Measurements from ENCODE around the gene DPCD. TPM values are rescaled to one million over a fixed set of nuclear protein-coding genes. Genes with fewer than 3 reads are reported as not detected.

The DPCD gene
- total RNA-seq = 28.9 and 36.2 TPM in 2 replicates

DNA sequence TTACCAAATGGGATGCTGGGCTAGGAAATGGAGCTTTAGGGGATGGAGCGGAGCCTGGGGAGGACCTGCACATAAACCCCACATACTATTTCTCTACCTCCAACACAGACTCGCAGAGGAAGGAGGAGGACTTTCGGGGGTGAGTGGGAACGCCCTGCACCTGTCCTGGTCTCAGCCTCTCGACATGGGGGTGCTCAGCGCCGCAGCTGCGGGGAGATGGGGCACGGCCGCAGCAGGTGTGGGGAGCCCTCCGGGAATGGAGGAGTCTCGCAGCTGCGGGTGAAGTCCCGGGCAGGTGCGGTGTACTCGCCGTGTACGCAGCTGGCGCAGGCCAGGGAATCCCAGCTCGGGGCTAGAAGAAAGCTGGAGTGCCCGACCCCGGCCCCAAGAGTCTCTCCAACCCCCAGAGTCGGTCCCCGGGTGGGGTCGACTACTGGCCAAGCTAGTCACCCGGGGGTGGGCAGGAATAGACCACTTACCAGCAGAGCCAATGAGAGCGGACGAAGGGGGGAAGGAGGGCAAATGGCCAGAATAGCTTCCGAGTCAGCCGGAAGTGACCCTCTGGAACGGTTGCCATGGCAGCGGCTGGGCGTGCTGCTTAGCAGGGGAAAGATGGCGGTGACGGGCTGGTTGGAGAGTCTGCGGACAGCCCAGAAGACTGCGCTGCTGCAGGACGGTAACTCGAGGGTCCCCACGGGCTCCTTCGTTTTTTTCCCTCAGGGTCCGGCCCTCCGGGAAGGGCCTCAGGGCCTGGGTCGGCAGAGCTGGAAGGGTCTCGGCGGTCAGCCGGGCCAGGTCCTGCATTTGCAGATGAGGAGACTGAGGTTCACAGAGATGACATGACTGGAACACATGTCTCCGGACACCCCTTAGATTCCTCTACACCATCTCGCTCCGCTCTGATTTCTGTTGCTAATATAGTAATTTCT is at the start of gene DPCD, which contains the start of gene POLL:
Gene DPCD (plus strand): TSS at position 597 of the 929 bp plus-strand sequence. CDS start 16 bp downstream, at position 613.
Gene POLL (minus strand): TSS at position 533 of the 929 bp plus-strand sequence. CDS start 897 bp downstream, outside the sequence.
- Histone ChIP-seq H2AFZ (ENCODE audit: low read length) (peak within 1 kb of the TSS; percentile 85), H3K27ac (ENCODE audit: low read depth, low read length) (peak within 1 kb of the TSS; percentile 66), H4K20me1 (ENCODE audit: insufficient read depth, low read length) (peaks cover 1% of the 10 kb centered on the region), H3K36me3 (ENCODE audit: insufficient read depth, low read length) (peaks cover 14% of the 10 kb centered on the region), H3K4me3 (ENCODE audit: insufficient read depth, low read length) (peak within 1 kb of the TSS; percentile 95), H3K9me3 (ENCODE audit: low read depth, low read length) (no peaks in the 10 kb centered on the region), H3K4me1 (ENCODE audit: insufficient read depth, low read length) (peaks cover 19% of the 10 kb centered on the region), H3K79me2 (ENCODE audit: insufficient read depth, low read length) (peaks cover 26% of the 10 kb centered on the region), H3K27me3 (ENCODE audit: insufficient read depth, low read length) (no peaks in the 10 kb centered on the region), H3K4me2 (ENCODE audit: insufficient read depth, low read length) (peak within 1 kb of the TSS; percentile 99)
- TF ChIP-seq, protein P1, sequence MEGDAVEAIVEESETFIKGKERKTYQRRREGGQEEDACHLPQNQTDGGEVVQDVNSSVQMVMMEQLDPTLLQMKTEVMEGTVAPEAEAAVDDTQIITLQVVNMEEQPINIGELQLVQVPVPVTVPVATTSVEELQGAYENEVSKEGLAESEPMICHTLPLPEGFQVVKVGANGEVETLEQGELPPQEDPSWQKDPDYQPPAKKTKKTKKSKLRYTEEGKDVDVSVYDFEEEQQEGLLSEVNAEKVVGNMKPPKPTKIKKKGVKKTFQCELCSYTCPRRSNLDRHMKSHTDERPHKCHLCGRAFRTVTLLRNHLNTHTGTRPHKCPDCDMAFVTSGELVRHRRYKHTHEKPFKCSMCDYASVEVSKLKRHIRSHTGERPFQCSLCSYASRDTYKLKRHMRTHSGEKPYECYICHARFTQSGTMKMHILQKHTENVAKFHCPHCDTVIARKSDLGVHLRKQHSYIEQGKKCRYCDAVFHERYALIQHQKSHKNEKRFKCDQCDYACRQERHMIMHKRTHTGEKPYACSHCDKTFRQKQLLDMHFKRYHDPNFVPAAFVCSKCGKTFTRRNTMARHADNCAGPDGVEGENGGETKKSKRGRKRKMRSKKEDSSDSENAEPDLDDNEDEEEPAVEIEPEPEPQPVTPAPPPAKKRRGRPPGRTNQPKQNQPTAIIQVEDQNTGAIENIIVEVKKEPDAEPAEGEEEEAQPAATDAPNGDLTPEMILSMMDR (IDR thresholded peaks at IDR 0.05; ENCODE audit: extremely low read depth, low read depth, low read length) = no peak
- peak; percentile 99 for DNase-seq (ENCODE audit: insufficient read length, low spot score, missing footprints)

DNA sequence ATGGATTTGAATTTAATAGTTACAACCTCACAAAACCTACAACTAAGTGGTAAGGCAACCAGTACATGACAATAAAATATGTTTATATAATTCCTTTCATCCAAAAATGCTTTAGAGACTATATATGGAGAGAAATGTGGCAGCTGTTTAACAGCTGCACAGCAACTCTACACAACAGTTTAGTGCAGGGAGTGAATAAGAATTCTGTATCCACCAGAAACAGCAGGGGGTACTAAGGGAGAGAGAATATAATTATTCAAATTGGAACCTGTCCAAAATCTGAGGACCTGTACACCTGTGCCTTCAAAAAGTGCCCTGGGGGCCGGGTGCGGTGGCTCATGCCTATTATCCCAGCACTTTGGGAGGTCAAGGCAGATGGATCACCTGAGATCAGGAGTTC is 49.7 kb upstream of the DPCD start:
- no peak overlapping the region for H2AFZ ChIP-seq (ENCODE audit: low read length)
- no peaks in the 10 kb centered on the region for H3K27me3 ChIP-seq (ENCODE audit: insufficient read depth, low read length)
- TF ChIP-seq, protein P1 (IDR thresholded peaks at IDR 0.05; ENCODE audit: extremely low read depth, low read depth, low read length) = no peak
- DNase-seq (ENCODE audit: insufficient read length, low spot score, missing footprints) = no peak
- no peak overlapping the region for H3K27ac ChIP-seq (ENCODE audit: low read depth, low read length)
- H3K9me3 ChIP-seq (ENCODE audit: low read depth, low read length) = no peaks in the 10 kb centered on the region
- H3K4me2 ChIP-seq (ENCODE audit: insufficient read depth, low read length) = no peak overlapping the region
- H3K36me3 ChIP-seq (ENCODE audit: insufficient read depth, low read length) = peaks cover 11% of the 10 kb centered on the region
- H3K4me3 ChIP-seq (ENCODE audit: insufficient read depth, low read length) = no peak overlapping the region
- H3K79me2 ChIP-seq (ENCODE audit: insufficient read depth, low read length) = no peaks in the 10 kb centered on the region
- H3K4me1 ChIP-seq (ENCODE audit: insufficient read depth, low read length) = no peaks in the 10 kb centered on the region
- H4K20me1 ChIP-seq (ENCODE audit: insufficient read depth, low read length) = no peaks in the 10 kb centered on the region

DNA sequence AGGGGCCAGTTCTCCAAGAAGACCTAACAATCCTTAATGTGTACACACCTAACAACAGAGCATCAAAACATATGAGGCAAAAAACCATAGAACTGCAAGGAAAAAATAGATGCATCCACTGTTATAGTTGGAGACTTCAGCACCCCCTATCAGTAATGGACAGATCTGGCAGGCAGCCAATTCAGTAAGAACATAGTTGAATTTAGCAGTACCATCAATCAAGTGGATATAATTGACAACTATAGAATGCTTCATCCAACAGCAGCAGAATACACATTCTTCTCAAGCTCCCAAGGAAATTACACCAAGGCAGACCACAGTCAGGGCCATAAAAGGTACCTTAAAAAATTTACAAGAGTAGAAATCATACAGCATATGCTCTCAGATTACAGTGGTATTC is 42.2 kb upstream of the DPCD start:
- TF ChIP-seq, protein P1 (IDR thresholded peaks at IDR 0.05; ENCODE audit: extremely low read depth, low read depth, low read length) = no peak
- H3K9me3 ChIP-seq (ENCODE audit: low read depth, low read length) = no peaks in the 10 kb centered on the region
- DNase-seq (ENCODE audit: insufficient read length, low spot score, missing footprints) = no peak
- no peaks in the 10 kb centered on the region for H4K20me1 ChIP-seq (ENCODE audit: insufficient read depth, low read length)
- peaks cover 2% of the 10 kb centered on the region for H3K36me3 ChIP-seq (ENCODE audit: insufficient read depth, low read length)
- no peaks in the 10 kb centered on the region for H3K27me3 ChIP-seq (ENCODE audit: insufficient read depth, low read length)
- H3K4me1 ChIP-seq (ENCODE audit: insufficient read depth, low read length) = no peaks in the 10 kb centered on the region
- H3K27ac ChIP-seq (ENCODE audit: low read depth, low read length) = no peak overlapping the region
- no peak overlapping the region for H3K4me2 ChIP-seq (ENCODE audit: insufficient read depth, low read length)
- no peak overlapping the region for H3K4me3 ChIP-seq (ENCODE audit: insufficient read depth, low read length)
- no peak overlapping the region for H2AFZ ChIP-seq (ENCODE audit: low read length)
- no peaks in the 10 kb centered on the region for H3K79me2 ChIP-seq (ENCODE audit: insufficient read depth, low read length)

DNA sequence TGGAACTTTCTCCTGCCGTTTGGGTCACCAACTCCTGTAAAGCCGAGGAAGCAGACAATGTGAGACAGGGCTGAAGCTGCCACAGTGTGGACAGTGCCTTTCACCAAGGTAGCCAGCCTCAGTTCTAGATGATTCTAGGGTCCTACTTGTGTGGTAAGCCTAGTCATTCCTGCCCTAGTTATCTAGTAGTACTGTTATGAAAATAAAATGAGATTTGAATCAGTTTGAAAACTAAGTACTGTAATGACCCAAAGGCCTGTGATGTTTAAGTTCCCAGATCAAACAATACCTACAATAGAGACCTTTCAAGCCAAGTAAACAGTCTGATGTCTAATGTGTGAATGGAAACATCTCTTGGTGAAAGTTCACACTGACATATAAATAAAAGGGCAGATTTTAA is 37.2 kb upstream of the DPCD start:
- Histone ChIP-seq H3K9me3 (ENCODE audit: low read depth, low read length) (no peaks in the 10 kb centered on the region), H3K4me2 (ENCODE audit: insufficient read depth, low read length) (no peak overlapping the region), H3K36me3 (ENCODE audit: insufficient read depth, low read length) (peaks cover 13% of the 10 kb centered on the region), H3K4me1 (ENCODE audit: insufficient read depth, low read length) (no peaks in the 10 kb centered on the region), H2AFZ (ENCODE audit: low read length) (no peak overlapping the region), H3K4me3 (ENCODE audit: insufficient read depth, low read length) (no peak overlapping the region), H4K20me1 (ENCODE audit: insufficient read depth, low read length) (no peaks in the 10 kb centered on the region), H3K27me3 (ENCODE audit: insufficient read depth, low read length) (no peaks in the 10 kb centered on the region), H3K79me2 (ENCODE audit: insufficient read depth, low read length) (no peaks in the 10 kb centered on the region), H3K27ac (ENCODE audit: low read depth, low read length) (no peak overlapping the region)
- TF ChIP-seq, protein P1 (IDR thresholded peaks at IDR 0.05; ENCODE audit: extremely low read depth, low read depth, low read length) = no peak
- no peak for DNase-seq (ENCODE audit: insufficient read length, low spot score, missing footprints)

Measured in osteoblast (primary cell).